Esophagus squamous epithelium (tissue), 5 donors: ENCODE measurements around the gene TMEM201. TPM values are rescaled to one million over a fixed set of nuclear protein-coding genes. Genes with fewer than 3 reads are reported as not detected.

ENCODE experiments used
- DNase-seq: peaks from one replicate; lab custom pipeline; 2025; lab: John Stamatoyannopoulos, UW
- H3K27ac ChIP-seq, 4 donors: fragments of 200-600 bp; sonication (generic); one replicate each; pipeline ENCODE4 v1.5.1; 2016 to 2019; ENCODE audit warnings: mild to moderate bottlenecking in 1 of 4
- H3K27me3 ChIP-seq, 4 donors: fragments of 200-600 bp; sonication (generic); 1 replicate in 3 of 4; 2 replicates in 1 of 4; pipeline versions ENCODE4 v1.5.1 to v1.6.0; 2017 to 2021; ENCODE audit warnings: antibody characterized with exemption in 1 of 4
- H3K36me3 ChIP-seq, 3 donors: fragments of 200-600 bp; sonication (generic); one replicate each; pipeline ENCODE4 v1.5.1; 2016 to 2019
- H3K4me1 ChIP-seq, 3 donors: fragments of 200-600 bp; sonication (generic); one replicate each; pipeline ENCODE4 v1.5.1; 2017 to 2019
- H3K4me3 ChIP-seq, 4 donors: fragments of 200-600 bp; sonication (generic); 1 replicate in 3 of 4; 2 replicates in 1 of 4; pipeline ENCODE4 v1.5.1; 2016 to 2019; ENCODE audit warnings: mild to moderate bottlenecking in 2 of 4, moderate library complexity in 1 of 4
- H3K9me3 ChIP-seq, 3 donors: fragments of 200-600 bp; sonication (generic); one replicate each; pipeline ENCODE4 v1.5.1; 2016 to 2019
- CTCF ChIP-seq, 6 experiments: fragments of 450-650 bp in 4 of 6; fragments of 200-600 bp in 2 of 6; sonication (generic) in 2 of 6; IDR thresholded peaks; one replicate each; pipeline ENCODE4 v1.5.1; 2016 to 2019; ENCODE audit warnings: antibody characterized with exemption in 6 of 6, mild to moderate bottlenecking in 4 of 6, moderate library complexity in 4 of 6
- POLR2A ChIP-seq, 4 donors: fragments of 450-650 bp; IDR thresholded peaks; one replicate each; pipeline ENCODE4 v1.6.1; 2017; ENCODE audit warnings: antibody characterized with exemption in 4 of 4, mild to moderate bottlenecking in 4 of 4, moderate library complexity in 3 of 4
- WGBS, 2 donors: methylation state at CpG; one replicate each; pipeline ENCODE4 v1.1.5; 2018; 5-methylcytosine and 5-hydroxymethylcytosine counted together
- intact Hi-C: fragments of 100-400 bp; cut with DNase I; formaldehyde crosslinking; loops from one replicate; pipeline ENCODE4 v1.15.0; 2022
- total RNA-seq, 4 donors: library from RNA; depleted of rRNA; stranded (reverse); fragments of >200 nt; gene quantifications; one replicate each; pipeline ENCODE4 v1.1.0, GENCODE V29; 2016
- donor health status: DM: yes; HTN: yes; CAD: no.

Gene TMEM201
- total RNA-seq, result 10 to 100 TPM in 1 of 4 donors, 1 to 10 TPM in 3; 5.0 to 10.3 (median 8.7) TPM

- Histone ChIP-seq H3K27ac (peak within 1 kb of the TSS; percentile 64 to 91 (median 86)), H3K9me3 (no peaks in the 10 kb centered on the region), H3K36me3 (peaks cover 0 to 8% (median 0%) of the 10 kb centered on the region in 3 donors), H3K4me3 (peak within 1 kb of the TSS; percentile 56 to 88 (median 68)), H3K4me1 (peaks cover 27 to 53% (median 30%) of the 10 kb centered on the region in 3 donors), H3K27me3 (no peaks in the 10 kb centered on the region)
- peak; percentile 43 for DNase-seq
- TF ChIP-seq CTCF (IDR thresholded peaks at IDR 0.05) (peak; percentile 66 to 92 (median 87)), POLR2A (IDR thresholded peaks at IDR 0.05) (peak in 1 of 4 donors; percentile 46)
- whole genome bisulfite sequencing, 2 donors, result no CpG with 5 or more reads among the region's 94 CpGs
- intact Hi-C loops, result no loop called here
Measured at GRCh38 chr1:9588551-9589143, at the start of gene TMEM201. Gene TMEM201, plus strand, starts transcription at chr1:9588911. Its CDS starts 20 bp downstream, at chr1:9588931.

GRCh38 chr1:9539165-9539828 is 49.4 kb upstream of the TMEM201 start, which contains the start of gene SLC25A33:
Gene SLC25A33, plus strand, starts transcription at chr1:9539465. Its CDS starts 227 bp downstream, at chr1:9539692.
- Histone ChIP-seq H3K4me3 (peak within 1 kb of the TSS; percentile 73 to 90 (median 82)), H3K9me3 (no peaks in the 10 kb centered on the region), H3K36me3 (no peaks in the 10 kb centered on the region), H3K27ac (peak within 1 kb of the TSS; percentile 87 to 95 (median 92)), H3K4me1 (peaks cover 22 to 49% (median 23%) of the 10 kb centered on the region in 3 donors), H3K27me3 (no peaks in the 10 kb centered on the region)
- peak in 3 of 6 experiments; percentile 14 to 35 (median 23) for TF ChIP-seq CTCF (IDR thresholded peaks at IDR 0.05)
- TF ChIP-seq POLR2A (IDR thresholded peaks at IDR 0.05), result peak in 3 of 4 donors; percentile 94 to 97 (median 94)
- DNase-seq, result peak; percentile 72
- WGBS, 2 donors, result 0% methylated on average over 2 to 5 of the region's 92 CpGs
- intact Hi-C loops, result no loop called here

GRCh38 chr1:9539829-9540550 is 48.7 kb upstream of the TMEM201 start:
- intact Hi-C loops, result no loop called here
- Histone ChIP-seq H3K36me3 (no peaks in the 10 kb centered on the region), H3K27me3 (no peaks in the 10 kb centered on the region), H3K4me3 (peak overlapping the region; percentile 73 to 90 (median 82)), H3K27ac (peak overlapping the region; percentile 87 to 95 (median 92)), H3K4me1 (peaks cover 22 to 49% (median 23%) of the 10 kb centered on the region in 3 donors), H3K9me3 (no peaks in the 10 kb centered on the region)
- TF ChIP-seq CTCF (IDR thresholded peaks at IDR 0.05) (no peak), POLR2A (IDR thresholded peaks at IDR 0.05) (no peak)
- WGBS, 2 donors, result 13 to 23% methylated on average over 7 to 12 of the region's 61 CpGs
- DNase-seq, result no peak

GRCh38 chr1:9542430-9542829 is 46.3 kb upstream of the TMEM201 start:
- DNase-seq, result no peak
- no peak overlapping the region for H3K4me3 ChIP-seq
- H3K9me3 ChIP-seq, result no peaks in the 10 kb centered on the region
- H3K36me3 ChIP-seq, result no peaks in the 10 kb centered on the region
- TF ChIP-seq CTCF (IDR thresholded peaks at IDR 0.05) (no peak), POLR2A (IDR thresholded peaks at IDR 0.05) (no peak)
- intact Hi-C loops, result no loop called here
- peaks cover 22 to 52% (median 23%) of the 10 kb centered on the region in 3 donors for H3K4me1 ChIP-seq
- H3K27me3 ChIP-seq, result no peaks in the 10 kb centered on the region
- peak overlapping the region; percentile 13 to 51 (median 32) for H3K27ac ChIP-seq
- whole genome bisulfite sequencing, 2 donors, result 6 to 22% methylated on average over 3 of the region's 3 CpGs
